HUES6 (cell line): ENCODE results near the gene TEX35.

Experiments
- H3K27ac ChIP-seq: 2 replicates; pipeline ENCODE4 v1.7.0; 2013; ENCODE audit warnings: low read depth, mild to moderate bottlenecking, low read length, inconsistent platforms
- H3K27me3 ChIP-seq: 2 replicates; pipeline ENCODE4 v1.6.1; 2013; ENCODE audit warnings: low read length; ENCODE audit not compliant: control insufficient read depth, insufficient read depth
- H3K36me3 ChIP-seq: 2 replicates; pipeline ENCODE4 v1.6.1; 2013; ENCODE audit warnings: low read length; ENCODE audit not compliant: control insufficient read depth, insufficient read depth
- H3K4me1 ChIP-seq: 2 replicates; pipeline ENCODE4 v1.6.1; 2013; ENCODE audit warnings: low read length; ENCODE audit not compliant: control insufficient read depth, insufficient read depth
- H3K4me3 ChIP-seq: 2 replicates; pipeline ENCODE4 v1.5.1; 2013; ENCODE audit warnings: low read depth, low read length
- H3K9ac ChIP-seq: one replicate; pipeline ENCODE4 v1.6.1; 2013; ENCODE audit warnings: mild to moderate bottlenecking, low read length
- H3K9me3 ChIP-seq: 2 replicates; pipeline ENCODE4 v1.6.1; 2013; ENCODE audit warnings: low read depth, low read length; ENCODE audit not compliant: control insufficient read depth, insufficient read depth

Gene TEX35

GRCh38 chr1:178533121-178533946 is 20.4 kb downstream of the TEX35 start:
- Histone ChIP-seq H3K27me3 (no peaks in the 10 kb centered on the region), H3K9ac (no peak overlapping the region), H3K4me1 (peaks cover 5% of the 10 kb centered on the region; the same call in 1 of the 2 replicates), H3K36me3 (no peaks in the 10 kb centered on the region), H3K27ac (no peak overlapping the region), H3K9me3 (no peaks in the 10 kb centered on the region), H3K4me3 (no peak overlapping the region)

GRCh38 chr1:178534137-178534868 is 21.4 kb downstream of the TEX35 start:
- Histone ChIP-seq H3K4me1 (peaks cover 5% of the 10 kb centered on the region; the same call in 1 of the 2 replicates), H3K36me3 (no peaks in the 10 kb centered on the region), H3K4me3 (no peak overlapping the region), H3K9me3 (no peaks in the 10 kb centered on the region), H3K9ac (no peak overlapping the region), H3K27me3 (no peaks in the 10 kb centered on the region), H3K27ac (no peak overlapping the region)

GRCh38 chr1:178536329-178536728 is 23.4 kb downstream of the TEX35 start:
- Histone ChIP-seq H3K27me3 (no peaks in the 10 kb centered on the region), H3K36me3 (no peaks in the 10 kb centered on the region), H3K9me3 (no peaks in the 10 kb centered on the region), H3K27ac (no peak overlapping the region), H3K4me1 (no peaks in the 10 kb centered on the region), H3K9ac (no peak overlapping the region), H3K4me3 (no peak overlapping the region)

DNA sequence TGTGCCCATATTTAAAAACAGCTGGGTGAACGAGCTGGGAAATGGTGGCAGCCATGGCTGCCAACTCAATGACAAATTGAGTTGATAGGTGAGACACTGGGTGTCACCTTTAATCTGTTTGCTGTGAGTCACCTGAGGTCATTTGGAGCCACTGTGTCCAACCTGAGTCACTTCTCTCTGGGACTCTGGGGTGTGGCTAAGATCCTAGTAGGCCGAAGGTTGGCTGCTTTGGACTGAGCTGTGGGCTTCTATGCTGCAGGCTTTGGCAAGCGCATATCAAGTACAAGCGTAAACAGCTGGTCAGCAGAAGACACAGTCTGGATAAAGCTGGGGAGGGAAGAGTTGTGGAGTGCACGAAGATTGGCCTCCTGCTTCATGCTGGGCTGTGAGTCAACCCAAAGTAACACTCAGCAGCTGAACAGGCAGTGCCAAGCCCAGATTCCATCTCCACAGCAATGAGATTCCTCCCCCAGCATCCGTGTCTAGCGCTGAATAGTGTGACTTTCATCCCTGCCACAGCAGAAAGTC is 24.0 kb downstream of the TEX35 start:
- H3K4me3 ChIP-seq = no peak overlapping the region
- H3K36me3 ChIP-seq = no peaks in the 10 kb centered on the region
- 0 out of 2 replicates have a peak, but pooled peaks cover 4% of the 10 kb centered on the region for H3K4me1 ChIP-seq
- no peak overlapping the region for H3K9ac ChIP-seq
- H3K9me3 ChIP-seq = no peaks in the 10 kb centered on the region
- no peak overlapping the region for H3K27ac ChIP-seq
- H3K27me3 ChIP-seq = no peaks in the 10 kb centered on the region

DNA sequence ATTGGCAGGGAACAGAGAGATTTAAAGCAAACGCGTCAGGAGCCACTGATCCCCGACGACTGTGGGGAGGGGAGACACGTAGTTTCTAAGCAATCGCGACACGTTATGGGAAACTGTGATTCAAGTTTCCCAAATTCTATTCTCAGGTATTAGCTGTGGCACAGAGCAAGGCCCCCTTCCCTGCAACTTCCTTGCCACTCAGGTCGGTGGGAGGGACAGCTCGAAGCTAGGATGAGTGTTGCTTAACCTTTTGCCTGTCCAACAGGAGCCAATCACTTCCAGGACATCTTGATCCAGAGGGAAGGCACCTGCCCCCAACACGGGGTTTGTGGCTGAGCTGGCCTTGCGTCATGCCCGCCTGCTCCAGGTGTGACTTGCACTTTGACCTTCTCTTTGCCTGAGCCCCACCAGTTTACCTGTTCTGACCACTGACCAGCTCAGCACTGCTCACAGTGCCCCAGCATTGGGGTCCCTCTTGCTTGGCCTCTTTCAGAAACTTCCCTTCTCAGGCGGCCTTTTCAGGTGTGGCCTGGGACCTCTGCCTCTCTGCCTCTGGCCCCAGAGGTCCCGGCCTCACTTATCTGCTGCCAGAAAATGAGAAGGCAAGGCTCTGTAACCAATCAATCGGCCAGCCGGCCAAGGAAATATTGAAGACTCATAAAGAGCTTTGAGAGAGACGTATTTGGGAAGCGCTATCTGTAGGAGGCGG is 24.6 kb downstream of the TEX35 start:
- H3K27me3 ChIP-seq = no peaks in the 10 kb centered on the region
- no peak overlapping the region for H3K9ac ChIP-seq
- 0 out of 2 replicates have a peak, but pooled peaks cover 4% of the 10 kb centered on the region for H3K4me1 ChIP-seq
- H3K36me3 ChIP-seq = no peaks in the 10 kb centered on the region
- no peaks in the 10 kb centered on the region for H3K9me3 ChIP-seq
- H3K27ac ChIP-seq = no peak overlapping the region
- no peak overlapping the region for H3K4me3 ChIP-seq

DNA sequence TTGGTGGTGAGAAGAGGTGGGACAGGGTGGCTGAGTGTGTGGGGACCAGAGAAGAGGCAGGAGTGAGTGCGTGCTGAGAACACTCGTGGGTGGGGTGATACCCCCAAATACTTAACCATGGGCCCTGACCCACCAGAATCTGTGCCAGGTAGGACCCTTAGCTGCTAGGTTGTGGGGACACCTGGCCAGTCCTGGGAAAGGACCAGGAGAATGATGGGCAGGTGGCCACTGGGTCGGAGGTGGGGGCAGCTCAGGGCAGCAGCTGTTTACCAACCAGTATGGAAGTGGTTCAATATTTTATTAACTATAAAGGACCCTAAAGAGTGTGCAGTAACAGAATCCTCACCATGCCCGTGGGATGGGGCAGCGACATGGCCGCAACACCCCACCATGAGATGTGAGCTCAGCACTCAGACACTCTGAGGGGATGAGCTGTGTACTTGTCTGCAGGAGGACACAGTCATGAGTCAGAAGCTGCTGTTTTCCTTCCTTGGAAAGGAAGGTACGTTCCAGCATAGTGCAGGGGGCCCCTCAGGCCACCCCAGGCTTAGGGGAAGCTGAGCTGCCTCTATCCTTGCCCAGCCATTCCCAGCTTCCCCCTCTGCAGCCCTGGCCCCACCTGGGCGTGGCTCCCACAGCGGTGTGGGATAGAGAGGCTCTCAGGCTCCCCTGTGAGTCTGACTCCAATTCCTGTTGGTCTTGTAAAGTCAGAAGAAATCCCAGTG is 25.4 kb downstream of the TEX35 start:
- Histone ChIP-seq H3K9ac (no peak overlapping the region), H3K9me3 (no peaks in the 10 kb centered on the region), H3K4me3 (no peak overlapping the region), H3K36me3 (no peaks in the 10 kb centered on the region), H3K27me3 (no peaks in the 10 kb centered on the region), H3K4me1 (0 out of 2 replicates have a peak, but pooled peaks cover 4% of the 10 kb centered on the region), H3K27ac (no peak overlapping the region)

GRCh38 chr1:178539291-178539690 is 26.4 kb downstream of the TEX35 start:
- H3K4me3 ChIP-seq = no peak overlapping the region
- no peak overlapping the region for H3K27ac ChIP-seq
- no peak overlapping the region for H3K9ac ChIP-seq
- 0 out of 2 replicates have a peak, but pooled peaks cover 4% of the 10 kb centered on the region for H3K4me1 ChIP-seq
- H3K9me3 ChIP-seq = no peaks in the 10 kb centered on the region
- no peaks in the 10 kb centered on the region for H3K36me3 ChIP-seq
- H3K27me3 ChIP-seq = no peaks in the 10 kb centered on the region

DNA sequence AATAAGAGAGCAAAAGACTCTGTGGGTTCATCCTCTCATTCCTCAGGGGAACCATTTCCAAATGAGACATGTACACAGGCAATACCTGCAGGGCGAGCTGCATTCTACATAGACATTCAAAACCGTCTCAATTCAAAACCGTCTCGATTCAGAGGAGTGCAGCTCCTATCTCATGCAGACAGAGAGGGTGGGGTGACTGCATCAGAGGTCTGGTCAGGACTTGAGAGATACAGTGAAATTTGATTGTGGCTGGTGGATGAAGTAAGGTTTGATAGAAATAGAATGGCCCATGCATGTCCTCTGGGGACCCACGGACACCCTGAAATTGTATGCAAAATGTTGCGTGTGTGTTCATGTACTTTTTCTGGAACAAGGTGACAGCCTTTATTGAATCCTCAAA is 27.3 kb downstream of the TEX35 start:
- no peaks in the 10 kb centered on the region for H3K27me3 ChIP-seq
- H3K27ac ChIP-seq = no peak overlapping the region
- H3K9ac ChIP-seq = no peak overlapping the region
- H3K4me3 ChIP-seq = no peak overlapping the region
- no peaks in the 10 kb centered on the region for H3K9me3 ChIP-seq
- no peaks in the 10 kb centered on the region for H3K36me3 ChIP-seq
- 0 out of 2 replicates have a peak, but pooled peaks cover 4% of the 10 kb centered on the region for H3K4me1 ChIP-seq

- Histone ChIP-seq H3K4me1 (0 out of 2 replicates have a peak, but pooled peaks cover 4% of the 10 kb centered on the region), H3K9ac (no peak overlapping the region), H3K27me3 (no peaks in the 10 kb centered on the region), H3K27ac (no peak overlapping the region), H3K36me3 (no peaks in the 10 kb centered on the region), H3K9me3 (no peaks in the 10 kb centered on the region), H3K4me3 (no peak overlapping the region)
Observed at GRCh38 chr1:178540646-178541045, 27.7 kb downstream of the TEX35 start.

- H3K9ac ChIP-seq = peak overlapping the region; percentile 60
Observed at GRCh38 chr1:178541379-178541778, 28.5 kb downstream of the TEX35 start.

More at GRCh38 chr1:178541379-178541778, 28.5 kb downstream of the TEX35 start:
- Histone ChIP-seq H3K36me3 (no peaks in the 10 kb centered on the region), H3K27me3 (no peaks in the 10 kb centered on the region), H3K4me1 (0 out of 2 replicates have a peak, but pooled peaks cover 4% of the 10 kb centered on the region), H3K4me3 (peak overlapping the region; percentile 88), H3K27ac (no peak overlapping the region), H3K9me3 (no peaks in the 10 kb centered on the region)
